Glutamatergic neuron (in vitro differentiated cells): ENCODE measurements around the gene ZNRF3. TPM values are rescaled to one million over a fixed set of nuclear protein-coding genes. Genes with fewer than 3 reads are reported as not detected.
A peak's percentile ranks its signal among the peaks of the same experiment; 100 is the strongest.

Source experiments
- DNase-seq: peaks from one replicate; pipeline ENCODE4 v3.0.0; 2022
- H3K27ac Mint-ChIP-seq: one replicate; pipeline ENCODE4 v1.8.0; 2020; ENCODE audit warnings: mild to moderate bottlenecking, mixed read lengths, inconsistent platforms; ENCODE audit not compliant: unreplicated experiment
- H3K27me3 Mint-ChIP-seq: one replicate; pipeline ENCODE4 v1.8.0; 2020; ENCODE audit warnings: mild to moderate bottlenecking, moderate library complexity, mixed read lengths, inconsistent platforms; ENCODE audit not compliant: unreplicated experiment
- H3K36me3 Mint-ChIP-seq: one replicate; pipeline ENCODE4 v1.8.0; 2020; ENCODE audit warnings: mild to moderate bottlenecking, mixed read lengths, inconsistent platforms; ENCODE audit not compliant: unreplicated experiment
- H3K4me1 Mint-ChIP-seq: one replicate; pipeline ENCODE4 v1.8.0; 2020; ENCODE audit warnings: mild to moderate bottlenecking, low read depth, mixed read lengths, inconsistent platforms; ENCODE audit not compliant: unreplicated experiment
- H3K4me3 Mint-ChIP-seq: one replicate; pipeline ENCODE4 v1.8.0; 2020; ENCODE audit warnings: mild to moderate bottlenecking, mixed read lengths, inconsistent platforms; ENCODE audit not compliant: unreplicated experiment
- H3K9me3 Mint-ChIP-seq: one replicate; pipeline ENCODE4 v1.8.0; 2020; ENCODE audit warnings: mild to moderate bottlenecking, moderate library complexity, mixed read lengths, inconsistent platforms; ENCODE audit not compliant: unreplicated experiment
- total RNA-seq: library from RNA; stranded (reverse); fragmentation: NEBNext Ultra II Directional; extraction: Animal tissue kit (Norgen Biotek cat#: 25700); gene quantifications from one replicate; pipeline ENCODE4 v1.2.1, GENCODE V29; 2021; ENCODE audit not compliant: unreplicated experiment
- TF ChIP-seq, protein P1 (sequence below): fragments of 200-600 bp; sonication (generic); IDR thresholded peaks from one replicate; pipeline ENCODE4 v1.5.0; 2021; ENCODE audit not compliant: partially characterized antibody, unreplicated experiment

Gene ZNRF3
- total RNA-seq, 1 donor from 2014 or later: 8.3 TPM

DNA sequence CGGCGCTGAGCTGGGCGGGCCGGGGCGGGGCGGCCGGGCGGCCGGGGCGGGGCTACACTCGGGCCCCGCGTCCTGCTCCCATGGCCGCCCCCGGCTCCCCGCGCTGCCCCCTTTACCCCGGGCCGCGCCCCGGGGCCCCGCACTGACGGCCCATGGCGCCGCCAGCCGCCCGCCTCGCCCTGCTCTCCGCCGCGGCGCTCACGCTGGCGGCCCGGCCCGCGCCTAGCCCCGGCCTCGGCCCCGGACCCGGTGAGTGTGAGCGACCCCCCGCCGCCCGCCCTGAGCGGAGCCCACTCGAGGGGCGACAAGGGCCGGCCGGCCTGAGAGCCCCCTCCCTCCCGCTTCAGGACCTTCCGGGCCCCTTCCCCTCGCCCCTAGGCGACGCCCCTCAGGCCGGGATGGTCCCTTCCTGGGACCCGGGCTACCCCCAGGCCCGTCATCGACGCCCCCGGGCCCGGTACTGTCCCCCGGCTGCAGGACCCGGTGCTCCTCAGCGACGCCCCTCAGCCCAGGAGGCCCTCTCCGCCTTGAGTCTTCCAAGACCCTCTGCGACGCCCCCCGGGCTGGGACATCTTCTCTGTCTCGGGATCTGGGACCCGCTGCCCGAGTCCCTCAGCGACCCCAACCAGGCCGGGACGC lies 189.7 kb downstream of the ZNRF3 start, which contains the start of gene KREMEN1:
KREMEN1 (plus strand) TSS at position 57 of the 639 bp plus-strand sequence; CDS start at position 153, 96 bp downstream.
- Mint-ChIP-seq H3K4me3 (peak within 1 kb of the TSS; percentile 76), H3K27me3 (peaks cover 9% of the 10 kb centered on the region), H3K27ac (peak within 1 kb of the TSS; percentile 34), H3K36me3 (no peaks in the 10 kb centered on the region), H3K9me3 (no peaks in the 10 kb centered on the region), H3K4me1 (peaks cover 7% of the 10 kb centered on the region)
- DNase-seq: peak; percentile 35
- TF ChIP-seq, protein P1, sequence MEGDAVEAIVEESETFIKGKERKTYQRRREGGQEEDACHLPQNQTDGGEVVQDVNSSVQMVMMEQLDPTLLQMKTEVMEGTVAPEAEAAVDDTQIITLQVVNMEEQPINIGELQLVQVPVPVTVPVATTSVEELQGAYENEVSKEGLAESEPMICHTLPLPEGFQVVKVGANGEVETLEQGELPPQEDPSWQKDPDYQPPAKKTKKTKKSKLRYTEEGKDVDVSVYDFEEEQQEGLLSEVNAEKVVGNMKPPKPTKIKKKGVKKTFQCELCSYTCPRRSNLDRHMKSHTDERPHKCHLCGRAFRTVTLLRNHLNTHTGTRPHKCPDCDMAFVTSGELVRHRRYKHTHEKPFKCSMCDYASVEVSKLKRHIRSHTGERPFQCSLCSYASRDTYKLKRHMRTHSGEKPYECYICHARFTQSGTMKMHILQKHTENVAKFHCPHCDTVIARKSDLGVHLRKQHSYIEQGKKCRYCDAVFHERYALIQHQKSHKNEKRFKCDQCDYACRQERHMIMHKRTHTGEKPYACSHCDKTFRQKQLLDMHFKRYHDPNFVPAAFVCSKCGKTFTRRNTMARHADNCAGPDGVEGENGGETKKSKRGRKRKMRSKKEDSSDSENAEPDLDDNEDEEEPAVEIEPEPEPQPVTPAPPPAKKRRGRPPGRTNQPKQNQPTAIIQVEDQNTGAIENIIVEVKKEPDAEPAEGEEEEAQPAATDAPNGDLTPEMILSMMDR: no peak

DNA sequence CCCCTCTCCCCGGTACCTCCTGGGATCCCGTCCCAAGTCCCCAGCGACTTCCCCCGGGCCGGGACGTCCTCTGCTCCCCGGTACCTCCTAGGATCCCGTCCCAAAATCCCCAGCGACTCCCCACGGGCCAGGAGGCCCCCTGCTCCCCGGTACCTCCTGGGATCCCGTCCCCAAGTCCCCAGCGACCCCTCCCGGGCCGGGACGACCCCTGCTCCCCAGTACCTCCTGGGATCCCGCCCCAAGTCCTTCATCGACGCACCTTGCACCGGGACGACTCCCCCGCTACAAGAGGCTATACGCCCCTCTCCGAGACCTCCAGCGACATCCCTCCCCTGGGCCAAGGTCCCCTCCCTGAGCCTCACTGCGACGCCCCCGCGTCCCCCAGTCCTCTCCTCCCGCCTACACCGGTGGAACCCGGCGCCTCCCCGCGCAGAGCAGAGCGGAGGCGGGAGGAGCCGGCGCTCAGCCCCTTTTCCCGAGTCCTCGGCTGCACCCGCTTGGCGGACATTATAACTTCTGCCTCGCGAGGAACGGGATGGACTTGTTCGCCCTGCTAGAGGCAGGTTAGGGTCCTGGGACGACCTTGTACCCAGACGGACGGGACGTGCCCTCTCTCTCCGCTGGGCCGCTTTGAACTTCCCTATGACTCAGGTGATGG lies 190.4 kb downstream of the ZNRF3 start:
- Mint-ChIP-seq H3K9me3 (no peaks in the 10 kb centered on the region), H3K4me3 (peak overlapping the region; percentile 76), H3K27ac (no peak overlapping the region), H3K36me3 (no peaks in the 10 kb centered on the region), H3K4me1 (peaks cover 14% of the 10 kb centered on the region), H3K27me3 (peaks cover 9% of the 10 kb centered on the region)
- TF ChIP-seq, protein P1: no peak
- peak; percentile 68 for DNase-seq

DNA sequence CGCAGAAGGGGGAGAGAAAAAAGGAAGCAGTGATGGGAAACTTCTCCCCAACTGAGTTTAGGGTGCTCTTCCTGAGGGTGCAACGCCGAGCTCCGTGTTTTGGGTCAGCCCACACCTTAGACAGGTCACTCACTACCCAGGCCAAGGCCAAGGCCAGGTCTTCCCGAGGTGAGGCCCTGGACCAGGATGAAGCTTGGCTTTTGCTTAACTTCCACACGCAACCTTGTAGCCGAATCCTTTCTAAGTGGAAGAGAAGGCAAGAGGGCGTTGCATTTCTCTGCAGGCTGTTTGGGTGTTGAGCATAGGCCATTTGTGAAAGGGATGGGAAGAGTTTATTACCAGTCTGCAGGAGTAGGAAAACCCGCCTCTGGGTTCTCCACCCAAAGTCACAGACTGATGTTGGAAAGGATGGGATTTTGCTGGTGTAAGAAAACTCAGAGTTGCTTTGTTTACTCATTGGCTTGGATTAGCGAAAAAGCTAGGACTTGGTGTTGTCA lies 191.0 kb downstream of the ZNRF3 start:
- Mint-ChIP-seq H3K27me3 (peaks cover 9% of the 10 kb centered on the region), H3K9me3 (no peaks in the 10 kb centered on the region), H3K4me1 (peaks cover 19% of the 10 kb centered on the region), H3K36me3 (no peaks in the 10 kb centered on the region), H3K27ac (no peak overlapping the region), H3K4me3 (peak overlapping the region; percentile 76)
- DNase-seq: no peak
- TF ChIP-seq, protein P1: no peak

DNA sequence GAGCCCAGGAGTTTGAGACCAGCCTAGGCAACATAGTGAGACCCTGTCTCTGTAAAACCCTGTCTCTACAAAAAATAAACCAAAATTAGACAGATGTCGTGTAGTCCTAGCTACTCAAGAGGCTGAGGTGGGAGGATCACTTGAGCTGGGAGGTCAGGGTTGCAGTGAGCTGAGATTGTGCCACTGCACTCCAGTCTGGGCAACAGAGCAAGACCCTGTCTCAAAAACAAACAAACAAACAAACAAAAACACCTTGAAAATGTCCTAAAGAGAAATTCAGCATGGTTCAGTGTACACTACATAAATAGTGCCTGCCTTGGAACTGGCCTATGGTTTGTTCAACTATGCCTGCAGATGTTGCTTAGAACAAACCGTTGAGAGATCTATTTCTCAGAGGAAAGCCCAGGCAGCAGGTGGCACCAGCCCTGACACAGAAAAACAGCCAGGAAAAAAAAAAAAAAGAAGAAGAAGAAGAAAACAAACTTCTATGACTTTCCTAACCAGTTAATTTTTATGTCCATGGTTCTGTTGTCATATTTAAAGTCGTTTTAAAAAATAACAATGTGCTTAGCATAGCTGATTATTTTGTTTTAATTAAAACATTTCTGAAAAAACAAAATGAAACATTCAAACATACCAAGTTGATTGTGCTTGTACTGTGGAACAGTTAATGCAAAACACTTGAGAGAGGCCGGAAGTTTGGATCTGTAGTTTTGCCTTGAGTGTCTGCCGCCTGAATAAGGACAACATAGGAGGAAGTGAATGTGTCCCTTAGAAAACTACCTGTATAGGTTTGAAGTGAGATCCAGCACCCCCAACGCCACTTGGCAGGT lies 194.9 kb downstream of the ZNRF3 start:
- H3K4me3 Mint-ChIP-seq: peak overlapping the region; percentile 26
- peaks cover 5% of the 10 kb centered on the region for H3K27me3 Mint-ChIP-seq
- peaks cover 4% of the 10 kb centered on the region for H3K9me3 Mint-ChIP-seq
- TF ChIP-seq, protein P1: no peak
- no peak overlapping the region for H3K27ac Mint-ChIP-seq
- no peaks in the 10 kb centered on the region for H3K36me3 Mint-ChIP-seq
- peaks cover 38% of the 10 kb centered on the region for H3K4me1 Mint-ChIP-seq
- no peak for DNase-seq
